ENCODE data around the gene LRRC8C.

The LRRC8C gene

GRCh38 chr1:89723144-89723543, 90.2 kb downstream of the LRRC8C start:
- FAIRE-seq (peak; percentile 28), DNase-seq (ENCODE audit: insufficient read length, low spot score) (no peak)
- TF ChIP-seq POU2F2 (IDR thresholded peaks at IDR 0.05; ENCODE audit: low read depth, low read length) (no peak), POLR2AphosphoS5 (IDR thresholded peaks at IDR 0.05; ENCODE audit: low read depth, low read length) (no peak), SPI1 (IDR thresholded peaks at IDR 0.05; ENCODE audit: low read depth, low read length) (no peak), PAX5 (IDR thresholded peaks at IDR 0.05; ENCODE audit: insufficient read depth, low read length, severe bottlenecking) (no peak), TAF1 (IDR thresholded peaks at IDR 0.05; ENCODE audit: low read depth, low read length) (no peak), POLR2A (IDR thresholded peaks at IDR 0.05; ENCODE audit: low read depth, low read length) (no peak)

GRCh38 chr1:89723863-89724262, 90.9 kb downstream of the LRRC8C start:
- FAIRE-seq (peak; percentile 58), DNase-seq (ENCODE audit: insufficient read length, low spot score) (no peak)
- TF ChIP-seq SPI1 (IDR thresholded peaks at IDR 0.05; ENCODE audit: low read depth, low read length) (no peak), PAX5 (IDR thresholded peaks at IDR 0.05; ENCODE audit: insufficient read depth, low read length, severe bottlenecking) (no peak), TAF1 (IDR thresholded peaks at IDR 0.05; ENCODE audit: low read depth, low read length) (no peak), POLR2A (IDR thresholded peaks at IDR 0.05; ENCODE audit: low read depth, low read length) (no peak), POU2F2 (IDR thresholded peaks at IDR 0.05; ENCODE audit: low read depth, low read length) (no peak), POLR2AphosphoS5 (IDR thresholded peaks at IDR 0.05; ENCODE audit: low read depth, low read length) (no peak)

GRCh38 chr1:89724369-89725010, 91.6 kb downstream of the LRRC8C start:
- DNase-seq (ENCODE audit: insufficient read length, low spot score) (no peak), FAIRE-seq (peak; percentile 55)
- no peak for TF ChIP-seq POU2F2 (IDR thresholded peaks at IDR 0.05; ENCODE audit: low read depth, low read length)
- TF ChIP-seq SPI1 (IDR thresholded peaks at IDR 0.05; ENCODE audit: low read depth, low read length): peak; percentile 60

DNA sequence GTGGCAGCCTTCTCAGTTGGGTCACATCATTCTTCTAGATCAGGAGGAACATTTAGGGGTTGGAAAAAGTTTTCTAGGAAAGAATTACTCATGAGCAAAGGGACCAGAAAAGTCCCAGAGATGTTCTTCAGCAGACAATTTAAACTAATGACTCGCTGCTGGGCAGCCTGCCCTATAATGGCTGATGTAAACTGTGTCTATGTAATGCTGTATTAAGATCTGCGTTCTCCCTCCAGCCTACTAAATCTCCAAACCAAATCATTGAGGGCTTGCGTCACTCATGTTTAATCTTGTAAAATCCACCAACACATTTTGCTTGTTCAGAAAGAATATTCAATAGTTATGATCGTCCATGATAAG, 92.1 kb downstream of the LRRC8C start:
- FAIRE-seq (no peak), DNase-seq (ENCODE audit: insufficient read length, low spot score) (no peak)
- TF ChIP-seq TAF1 (IDR thresholded peaks at IDR 0.05; ENCODE audit: low read depth, low read length) (no peak), POLR2AphosphoS5 (IDR thresholded peaks at IDR 0.05; ENCODE audit: low read depth, low read length) (no peak), SPI1 (IDR thresholded peaks at IDR 0.05; ENCODE audit: low read depth, low read length) (no peak), POU2F2 (IDR thresholded peaks at IDR 0.05; ENCODE audit: low read depth, low read length) (no peak), PAX5 (IDR thresholded peaks at IDR 0.05; ENCODE audit: insufficient read depth, low read length, severe bottlenecking) (no peak)

GRCh38 chr1:89725631-89726030, 92.7 kb downstream of the LRRC8C start:
- no peak for TF ChIP-seq SPI1 (IDR thresholded peaks at IDR 0.05; ENCODE audit: low read depth, low read length)
- TF ChIP-seq POU2F2 (IDR thresholded peaks at IDR 0.05; ENCODE audit: low read depth, low read length): no peak
- no peak for TF ChIP-seq PAX5 (IDR thresholded peaks at IDR 0.05; ENCODE audit: insufficient read depth, low read length, severe bottlenecking)
- FAIRE-seq (no peak), DNase-seq (ENCODE audit: insufficient read length, low spot score) (no peak)

DNA sequence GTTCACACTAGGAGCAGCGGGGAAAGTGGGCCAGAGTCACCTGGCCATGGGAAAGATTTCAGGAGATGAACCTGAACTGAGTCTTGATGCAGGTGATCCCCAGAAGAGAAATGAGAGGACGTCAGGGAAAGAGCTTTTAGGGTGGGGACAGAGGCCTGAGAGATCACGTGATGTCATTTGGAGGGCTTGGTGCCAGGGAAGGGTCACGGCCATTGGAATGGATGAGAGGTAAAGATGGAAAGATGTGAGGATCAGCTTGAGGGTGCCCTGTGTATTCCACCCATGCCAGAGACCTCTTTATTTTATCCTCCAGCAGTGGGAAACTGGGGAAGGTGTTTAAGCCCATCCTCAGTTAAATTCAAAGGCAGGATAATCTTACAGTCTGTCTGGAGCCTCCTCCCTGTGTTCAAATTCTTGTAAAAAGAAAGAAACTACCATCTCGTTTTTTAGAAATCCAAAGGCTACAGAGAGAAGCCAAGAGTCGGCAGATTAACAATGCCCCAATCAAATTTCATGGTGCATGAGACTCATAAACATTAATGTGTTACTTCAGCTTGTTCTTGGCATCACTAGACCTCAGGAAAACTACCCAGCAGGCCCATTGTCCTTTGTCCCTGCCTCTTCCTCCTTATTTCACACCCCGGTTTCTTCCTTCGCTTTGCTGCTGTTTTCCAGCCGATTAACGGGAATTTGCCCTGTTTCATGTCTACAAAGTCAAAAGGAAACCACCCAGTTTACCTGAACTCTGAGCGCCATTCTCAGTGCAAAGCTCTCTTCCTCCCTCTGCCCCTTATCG, 94.8 kb downstream of the LRRC8C start:
- no peak for TF ChIP-seq POLR2AphosphoS5 (IDR thresholded peaks at IDR 0.05; ENCODE audit: low read depth, low read length)
- TF ChIP-seq SPI1 (IDR thresholded peaks at IDR 0.05; ENCODE audit: low read depth, low read length): no peak
- no peak for TF ChIP-seq POLR2A (IDR thresholded peaks at IDR 0.05; ENCODE audit: low read depth, low read length)
- no peak for TF ChIP-seq POU2F2 (IDR thresholded peaks at IDR 0.05; ENCODE audit: low read depth, low read length)
- TF ChIP-seq PAX5 (IDR thresholded peaks at IDR 0.05; ENCODE audit: insufficient read depth, low read length, severe bottlenecking): no peak
- no peak for TF ChIP-seq TAF1 (IDR thresholded peaks at IDR 0.05; ENCODE audit: low read depth, low read length)
- DNase-seq (ENCODE audit: insufficient read length, low spot score) (no peak), FAIRE-seq (no peak)

DNA sequence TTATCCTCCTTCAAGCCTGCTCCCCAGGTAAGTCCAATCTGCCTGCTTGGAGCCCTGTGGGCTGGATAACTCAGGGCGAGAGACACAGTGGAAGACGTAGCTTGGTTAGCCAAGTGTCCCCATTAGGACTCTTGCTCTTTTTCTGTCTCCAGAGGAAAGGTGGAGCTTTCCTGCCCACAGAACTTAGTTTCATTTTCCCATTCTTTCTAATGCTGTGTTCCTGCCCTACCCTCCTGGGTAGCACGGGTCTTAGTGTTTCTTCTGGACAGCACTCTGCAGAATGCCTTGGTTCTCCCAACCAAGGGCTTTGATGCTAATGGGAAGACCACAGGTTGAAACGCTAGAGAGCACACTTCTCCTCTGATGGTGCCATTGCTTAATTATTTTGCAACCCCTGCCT, 95.5 kb downstream of the LRRC8C start:
- FAIRE-seq: no peak
- no peak for DNase-seq (ENCODE audit: insufficient read length, low spot score)
- TF ChIP-seq SPI1 (IDR thresholded peaks at IDR 0.05; ENCODE audit: low read depth, low read length): no peak
- no peak for TF ChIP-seq POLR2A (IDR thresholded peaks at IDR 0.05; ENCODE audit: low read depth, low read length)
- no peak for TF ChIP-seq POLR2AphosphoS5 (IDR thresholded peaks at IDR 0.05; ENCODE audit: low read depth, low read length)
- no peak for TF ChIP-seq POU2F2 (IDR thresholded peaks at IDR 0.05; ENCODE audit: low read depth, low read length)
- no peak for TF ChIP-seq TAF1 (IDR thresholded peaks at IDR 0.05; ENCODE audit: low read depth, low read length)
- no peak for TF ChIP-seq PAX5 (IDR thresholded peaks at IDR 0.05; ENCODE audit: insufficient read depth, low read length, severe bottlenecking)

- no peak for DNase-seq (ENCODE audit: insufficient read length, low spot score)
- TF ChIP-seq POLR2A (IDR thresholded peaks at IDR 0.05; ENCODE audit: low read depth, low read length): no peak
- TF ChIP-seq PAX5 (IDR thresholded peaks at IDR 0.05; ENCODE audit: insufficient read depth, low read length, severe bottlenecking): no peak
- no peak for TF ChIP-seq POLR2AphosphoS5 (IDR thresholded peaks at IDR 0.05; ENCODE audit: low read depth, low read length)
- TF ChIP-seq TAF1 (IDR thresholded peaks at IDR 0.05; ENCODE audit: low read depth, low read length): no peak
- TF ChIP-seq POU2F2 (IDR thresholded peaks at IDR 0.05; ENCODE audit: low read depth, low read length): no peak
- no peak for TF ChIP-seq SPI1 (IDR thresholded peaks at IDR 0.05; ENCODE audit: low read depth, low read length)
- no peak for FAIRE-seq
Observed at GRCh38 chr1:89732206-89732605, 99.3 kb downstream of the LRRC8C start.

GRCh38 chr1:89732643-89733222, 99.8 kb downstream of the LRRC8C start:
- TF ChIP-seq SPI1 (IDR thresholded peaks at IDR 0.05; ENCODE audit: low read depth, low read length) (no peak), POLR2A (IDR thresholded peaks at IDR 0.05; ENCODE audit: low read depth, low read length) (no peak), POLR2AphosphoS5 (IDR thresholded peaks at IDR 0.05; ENCODE audit: low read depth, low read length) (no peak), TAF1 (IDR thresholded peaks at IDR 0.05; ENCODE audit: low read depth, low read length) (no peak), POU2F2 (IDR thresholded peaks at IDR 0.05; ENCODE audit: low read depth, low read length) (no peak), PAX5 (IDR thresholded peaks at IDR 0.05; ENCODE audit: insufficient read depth, low read length, severe bottlenecking) (no peak)
- DNase-seq (ENCODE audit: insufficient read length, low spot score): no peak
- FAIRE-seq: no peak

Measured in GM12891 (cell line).